ENCODE measurements around the gene CCDC83. TPM values are rescaled to one million over a fixed set of nuclear protein-coding genes. Genes with fewer than 3 reads are reported as not detected.

The CCDC83 gene
- total and polyA plus RNA-seq, 11 donors = not detected

- Histone ChIP-seq H3K4me3 (no peak overlapping the region), H3K4me1 (no peaks in the 10 kb centered on the region), H3K27ac (no peak overlapping the region), H3K36me3 (no peaks in the 10 kb centered on the region), H3K27me3 (no peaks in the 10 kb centered on the region), H3K9me3 (no peaks in the 10 kb centered on the region)
- no peak for TF ChIP-seq POLR2A (IDR thresholded peaks at IDR 0.05)
- TF ChIP-seq CTCF (IDR thresholded peaks at IDR 0.05) = no peak
- 89 to 95% (median 92%) methylated on average over 5 of the region's 5 CpGs for WGBS, 4 donors
- DNase-seq (no peak), ATAC-seq (no peak)
- intact Hi-C loops (cut with DNase I) = no loop called here
Observed at GRCh38 chr11:85889108-85889507, 33.9 kb downstream of the CCDC83 start.

DNA sequence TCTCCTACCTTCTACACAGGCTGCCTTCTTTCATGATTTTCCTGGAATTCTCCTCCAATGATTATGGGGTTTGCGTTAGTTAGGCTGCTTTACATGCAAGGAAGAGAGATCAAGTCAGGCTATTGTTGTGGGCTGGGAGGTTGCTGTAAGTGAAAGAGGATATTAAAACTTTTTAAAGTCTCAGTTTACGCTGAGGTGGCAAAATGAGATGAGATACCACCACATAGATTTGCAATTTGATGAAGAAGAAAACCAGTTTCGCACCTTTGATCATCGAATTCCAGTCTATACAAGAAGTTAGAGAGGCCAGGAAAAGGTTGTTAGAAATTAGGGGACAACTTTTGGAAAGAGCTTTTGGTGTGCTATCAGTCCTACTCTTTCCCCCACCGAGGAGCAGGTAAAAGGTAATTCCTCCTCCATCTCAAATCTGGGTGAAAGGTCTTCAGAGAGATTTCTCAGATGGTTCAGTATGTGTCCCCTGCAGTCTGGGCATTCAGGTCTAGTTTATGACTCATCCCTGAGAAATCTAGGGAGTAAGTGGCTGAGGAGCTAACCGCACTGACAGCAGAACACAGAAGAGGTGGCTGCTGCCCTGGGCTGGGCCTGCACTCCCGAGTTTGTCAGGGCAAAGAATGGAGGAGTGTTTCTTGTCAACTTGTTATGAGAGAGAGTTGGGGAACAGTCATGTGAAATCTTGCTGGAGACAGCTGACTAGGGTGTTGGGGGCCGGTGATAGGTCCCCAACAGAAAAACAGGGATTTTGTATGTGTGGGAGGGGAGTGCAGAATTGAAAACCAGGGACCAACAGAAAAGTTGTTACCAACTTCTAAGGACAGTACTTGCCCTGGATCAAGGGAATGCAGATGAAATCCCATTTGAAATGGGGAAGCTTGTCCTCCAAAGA is 34.7 kb downstream of the CCDC83 start:
- Histone ChIP-seq H3K9me3 (no peaks in the 10 kb centered on the region), H3K27ac (no peak overlapping the region), H3K36me3 (no peaks in the 10 kb centered on the region), H3K4me1 (no peaks in the 10 kb centered on the region), H3K27me3 (no peaks in the 10 kb centered on the region), H3K4me3 (no peak overlapping the region)
- 77 to 85% (median 82%) methylated on average over 7 to 8 of the region's 8 CpGs for WGBS, 4 donors
- DNase-seq = no peak
- ATAC-seq = peak in 2 of 4 donors; percentile 36 to 83
- TF ChIP-seq CTCF (IDR thresholded peaks at IDR 0.05) (no peak), POLR2A (IDR thresholded peaks at IDR 0.05) (no peak)
- intact Hi-C loops (cut with DNase I) = no loop called here

- DNase-seq = no peak
Observed at GRCh38 chr11:85893395-85893794, 38.2 kb downstream of the CCDC83 start.

More at GRCh38 chr11:85893395-85893794, 38.2 kb downstream of the CCDC83 start:
- no peak overlapping the region for H3K4me3 ChIP-seq
- H3K9me3 ChIP-seq = no peaks in the 10 kb centered on the region
- TF ChIP-seq POLR2A (IDR thresholded peaks at IDR 0.05) (no peak), CTCF (IDR thresholded peaks at IDR 0.05) (no peak)
- WGBS, 4 donors = 63 to 87% (median 78%) methylated on average over 6 of the region's 6 CpGs
- ATAC-seq = no peak
- no peaks in the 10 kb centered on the region for H3K27me3 ChIP-seq
- no peak overlapping the region for H3K27ac ChIP-seq
- H3K4me1 ChIP-seq = no peaks in the 10 kb centered on the region
- intact Hi-C loops (cut with DNase I) = no loop called here
- no peaks in the 10 kb centered on the region for H3K36me3 ChIP-seq

Data from heart left ventricle (tissue), 16 donors.